HG02588 (cell line): ENCODE results near the gene PGLYRP2.
A peak's percentile ranks its signal among the peaks of the same experiment; 100 is the strongest.

Experiments used
- ATAC-seq: cut with Tn5 transposase; IDR thresholded peaks from one replicate; pipeline ENCODE4 v1.9.1; 2021; ENCODE audit warnings: mild to moderate bottlenecking, moderate library complexity; ENCODE audit not compliant: unreplicated experiment

Gene PGLYRP2

DNA sequence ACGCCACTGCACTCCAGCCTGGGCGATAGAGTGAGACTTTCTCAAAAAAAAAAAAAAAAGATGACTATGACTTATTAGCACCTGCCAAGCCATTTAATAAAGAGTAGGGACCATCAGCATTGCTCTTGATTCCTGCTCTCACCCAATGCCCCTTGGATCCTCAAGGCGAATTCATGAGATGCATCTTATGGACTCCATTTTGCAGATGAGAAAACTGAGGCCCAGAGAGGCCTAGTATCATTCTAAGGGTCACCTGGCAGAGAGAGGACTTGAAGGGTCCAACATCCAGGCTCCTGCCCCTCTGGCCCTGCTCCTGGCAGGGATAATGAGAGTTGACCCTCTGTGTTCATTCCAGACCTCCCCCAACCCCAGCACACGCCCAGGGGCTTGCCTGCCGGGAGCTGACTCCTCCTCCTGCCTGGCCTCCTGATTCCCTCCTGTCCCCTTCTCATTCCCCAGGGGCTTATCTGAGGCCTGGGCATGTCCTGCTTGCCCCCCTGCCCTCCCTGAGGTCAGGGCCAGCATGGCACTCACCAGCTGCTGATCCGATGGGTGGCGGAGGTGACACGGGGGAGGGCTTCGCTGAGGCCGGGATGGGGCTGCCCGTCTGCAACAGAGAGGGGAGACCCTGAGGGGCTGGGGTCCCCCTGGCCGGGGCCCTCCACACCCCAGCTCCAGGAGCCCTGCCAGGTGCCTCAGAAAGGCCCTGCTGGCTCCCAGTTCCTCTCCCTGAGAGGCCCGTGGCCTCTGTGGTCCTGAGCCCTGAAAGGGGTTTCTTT is 37.0 kb downstream of the PGLYRP2 start:
- ATAC-seq, result no peak

DNA sequence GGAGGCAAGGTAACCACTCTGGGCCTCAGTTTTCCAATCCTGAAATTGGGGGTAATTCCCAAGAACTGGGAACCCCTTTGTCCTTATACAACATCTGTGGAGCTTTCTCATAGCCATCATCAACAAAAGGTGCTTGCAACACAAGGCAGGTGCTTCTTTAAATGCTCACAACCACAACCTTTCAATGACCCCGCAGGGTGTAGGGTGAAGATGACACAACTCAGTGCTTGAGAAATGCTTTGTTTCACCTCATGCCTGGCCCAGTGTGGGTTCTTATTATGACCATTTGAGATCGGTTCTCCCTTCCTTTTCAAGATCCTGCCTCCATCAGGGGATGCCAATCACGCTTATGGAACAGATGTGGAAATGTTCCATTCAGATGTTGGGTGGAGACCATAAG is 38.0 kb downstream of the PGLYRP2 start:
- no peak for ATAC-seq

DNA sequence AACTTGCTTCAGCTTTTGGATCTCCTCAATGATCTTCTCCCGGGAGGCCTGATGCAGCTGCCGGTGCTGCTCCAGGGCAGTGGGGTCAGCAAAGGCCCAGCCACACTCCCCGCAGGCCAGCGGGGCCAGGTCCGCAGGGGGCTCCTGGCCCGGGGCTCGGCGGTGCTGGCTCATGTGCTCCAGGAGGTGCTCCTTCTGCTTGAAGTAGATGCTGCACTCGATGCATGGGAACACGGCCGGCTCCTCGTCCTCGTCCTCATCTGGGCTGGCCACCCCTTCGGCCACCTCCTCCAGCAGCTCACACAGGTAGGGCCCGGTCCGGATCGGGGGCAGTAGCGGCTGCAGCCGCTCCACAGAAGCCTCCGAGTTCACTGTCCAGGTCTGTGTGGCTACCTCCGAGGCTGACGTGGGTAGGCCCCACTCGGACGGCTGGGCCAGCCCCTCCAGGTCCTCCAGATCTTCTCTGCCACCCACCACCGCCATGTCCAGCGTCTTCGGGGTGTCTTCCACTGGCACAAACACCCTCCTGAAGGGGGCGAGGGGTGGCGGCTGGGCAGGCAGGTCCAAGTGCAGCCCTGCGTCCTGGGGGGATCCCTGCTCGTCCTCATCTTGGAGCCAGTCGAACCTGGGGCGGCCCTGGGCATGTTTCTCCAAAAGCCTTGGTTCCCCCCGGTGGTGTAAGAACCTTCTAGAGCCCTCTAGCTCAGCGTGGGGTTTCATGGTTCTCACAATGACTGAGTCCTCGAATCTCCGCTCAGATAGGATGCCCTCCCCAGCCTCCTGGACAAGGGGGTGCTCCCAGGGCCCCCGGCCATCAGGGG is 39.3 kb downstream of the PGLYRP2 start:
- ATAC-seq, result no peak

DNA sequence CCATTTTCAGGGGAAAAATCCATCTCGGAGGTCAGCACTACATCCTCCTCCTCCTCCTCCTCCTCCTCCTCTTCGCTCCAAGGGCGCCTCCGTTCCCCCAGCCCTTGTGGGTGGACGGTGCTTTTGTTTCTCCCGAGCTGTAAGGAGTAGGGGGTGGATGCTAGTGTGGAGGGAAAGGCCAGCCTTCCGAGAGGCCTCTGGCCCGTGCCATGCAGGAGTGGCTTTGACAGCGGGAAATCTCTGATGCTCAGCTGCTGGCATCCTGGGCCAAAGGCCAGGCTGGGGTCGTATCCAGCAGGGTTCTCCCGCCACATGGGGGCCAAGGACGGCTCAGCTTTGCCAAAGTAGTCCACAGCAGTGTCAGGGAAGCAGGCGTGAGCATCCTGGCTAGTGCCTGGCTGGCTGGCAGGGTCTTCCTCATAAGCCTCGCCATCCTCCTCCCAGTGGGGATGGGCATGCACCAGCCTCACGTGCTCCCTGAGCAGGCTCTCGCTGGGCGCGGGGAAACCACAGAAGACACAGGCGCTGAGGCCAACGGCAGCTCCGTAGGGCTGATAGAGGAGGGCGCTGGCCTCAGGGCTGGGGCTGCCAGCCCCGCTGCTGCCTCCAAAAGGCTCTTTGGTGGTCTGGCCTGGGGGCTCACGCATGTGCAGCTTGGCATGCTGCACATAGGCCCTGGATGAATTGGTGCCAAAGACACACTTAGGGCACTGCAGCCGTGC is 40.1 kb downstream of the PGLYRP2 start:
- ATAC-seq, result no peak

DNA sequence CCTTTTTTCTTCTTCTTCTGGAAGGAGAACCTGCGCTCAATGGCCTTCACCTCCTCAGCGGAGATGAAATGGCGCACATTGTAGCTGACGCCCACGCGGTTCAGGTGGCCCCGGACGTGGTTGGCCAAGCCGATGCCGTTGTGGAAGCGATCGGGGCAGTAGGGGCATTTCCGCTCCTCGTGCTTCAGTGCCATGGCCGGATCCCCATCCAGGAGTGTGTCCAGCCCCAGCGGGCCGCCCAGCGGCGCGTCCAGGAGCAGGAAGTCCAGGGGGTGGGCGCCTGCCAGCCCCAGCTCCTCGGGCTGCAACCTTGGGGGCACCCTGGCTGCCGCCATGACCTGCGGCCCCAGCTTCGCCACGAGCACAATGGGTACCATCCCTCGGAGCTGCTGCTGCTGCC is 40.7 kb downstream of the PGLYRP2 start:
- no peak for ATAC-seq

DNA sequence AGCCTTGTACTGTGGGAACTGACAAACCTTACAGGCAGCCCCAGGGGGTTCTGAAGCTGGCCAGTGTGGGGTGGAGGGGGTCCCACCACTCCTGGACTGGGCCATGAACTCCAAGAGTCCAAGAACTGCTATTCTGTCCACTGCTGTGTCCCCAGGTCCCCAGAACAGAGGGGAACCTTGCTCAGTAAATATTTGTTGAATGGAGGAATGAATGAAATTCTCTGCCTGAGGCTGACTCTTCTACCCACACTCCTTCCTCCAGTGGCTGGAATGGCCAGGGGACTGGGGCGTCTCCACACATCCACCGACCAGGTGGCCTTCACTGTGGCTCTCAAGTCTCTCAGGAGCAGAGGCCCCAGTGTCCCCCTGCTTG is 41.2 kb downstream of the PGLYRP2 start:
- ATAC-seq, result no peak

DNA sequence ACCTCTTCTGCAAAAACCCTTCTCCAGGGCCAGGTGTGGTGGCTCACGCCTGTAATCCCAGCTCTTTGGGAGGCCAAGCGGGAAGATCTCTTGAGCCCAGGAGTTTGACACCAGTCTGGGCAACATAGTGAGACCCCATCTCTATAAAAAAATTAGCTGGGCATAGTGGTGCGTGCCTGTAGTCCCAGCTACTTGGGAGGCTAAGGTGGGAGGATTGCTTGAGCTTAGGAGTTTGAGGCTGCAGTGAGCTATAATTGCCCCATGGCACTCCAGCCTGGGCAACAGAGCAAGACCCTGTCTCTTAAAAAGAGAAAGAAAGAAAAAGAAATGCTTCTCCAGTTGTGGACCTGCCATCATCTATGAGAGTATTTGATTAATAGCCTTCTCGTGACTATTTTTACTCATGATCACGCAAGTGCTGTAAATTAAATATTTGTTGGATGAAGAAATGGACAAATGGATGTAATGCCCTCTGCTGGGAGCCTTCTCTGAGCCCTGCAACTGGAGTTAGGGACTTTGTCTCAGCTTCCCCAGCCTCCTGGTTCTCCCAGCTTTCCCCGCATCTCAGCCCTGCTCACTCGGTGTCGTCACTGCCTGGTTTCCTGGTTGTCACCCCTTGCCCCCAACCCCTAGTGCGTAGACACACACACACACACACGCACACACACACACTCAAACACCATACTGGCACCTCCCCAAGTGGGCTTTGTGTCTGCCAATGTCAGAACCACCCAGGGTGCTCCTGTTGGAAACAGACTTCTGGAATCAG is 41.8 kb downstream of the PGLYRP2 start:
- ATAC-seq, result no peak

DNA sequence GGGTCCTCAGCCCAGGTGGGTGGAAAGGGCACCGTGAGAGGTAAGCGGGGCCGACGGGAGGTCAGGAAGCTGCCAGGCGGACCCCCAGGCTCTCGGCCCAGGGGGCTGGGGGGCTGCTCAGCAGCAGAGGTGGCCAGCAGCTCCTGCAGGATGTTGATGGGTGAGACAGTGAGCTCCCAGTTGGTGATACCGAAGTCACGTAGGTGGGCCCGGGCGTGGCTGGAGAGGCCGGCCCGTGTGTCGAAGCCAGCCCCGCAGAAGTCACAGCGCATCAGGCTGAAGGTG is 42.5 kb downstream of the PGLYRP2 start:
- ATAC-seq, result no peak

DNA sequence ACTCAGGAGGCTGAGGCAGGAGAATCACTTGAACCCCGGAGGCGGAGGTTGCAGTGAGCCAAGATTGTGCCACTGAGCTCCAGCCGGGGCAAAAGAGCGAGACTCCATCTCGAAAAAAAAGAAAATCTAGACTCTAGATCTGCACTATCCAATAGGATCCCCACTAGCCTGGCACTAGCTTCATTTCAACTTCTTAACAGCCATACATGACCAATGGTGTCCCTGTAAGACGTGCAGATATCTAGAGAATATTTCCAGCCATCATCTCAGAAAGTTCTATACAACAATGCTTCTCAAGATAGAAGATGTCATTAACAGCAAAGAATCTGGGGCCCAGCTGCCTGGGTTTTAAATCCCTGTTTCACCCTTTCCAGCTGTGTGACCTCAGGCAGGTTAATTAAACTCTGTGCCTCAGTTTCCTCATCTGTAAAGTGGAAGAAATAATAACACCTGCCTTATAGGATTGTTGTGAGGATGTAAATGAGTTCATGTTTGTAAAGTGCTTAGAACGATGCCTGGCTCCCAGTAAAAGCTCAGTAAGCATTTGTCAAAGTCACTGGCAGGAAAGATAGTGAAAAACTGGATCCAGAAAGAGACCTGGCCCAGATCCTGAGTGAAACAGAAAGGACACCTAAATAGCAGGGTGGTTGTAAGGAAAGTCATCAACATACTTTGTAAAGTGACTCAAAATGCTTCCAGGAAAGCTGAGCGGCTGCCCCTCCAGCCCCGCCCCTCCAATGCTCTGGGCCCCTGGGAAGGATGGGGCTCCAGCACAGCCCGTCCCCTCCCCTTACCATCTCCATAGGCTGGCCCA is 43.1 kb downstream of the PGLYRP2 start:
- ATAC-seq, result no peak

DNA sequence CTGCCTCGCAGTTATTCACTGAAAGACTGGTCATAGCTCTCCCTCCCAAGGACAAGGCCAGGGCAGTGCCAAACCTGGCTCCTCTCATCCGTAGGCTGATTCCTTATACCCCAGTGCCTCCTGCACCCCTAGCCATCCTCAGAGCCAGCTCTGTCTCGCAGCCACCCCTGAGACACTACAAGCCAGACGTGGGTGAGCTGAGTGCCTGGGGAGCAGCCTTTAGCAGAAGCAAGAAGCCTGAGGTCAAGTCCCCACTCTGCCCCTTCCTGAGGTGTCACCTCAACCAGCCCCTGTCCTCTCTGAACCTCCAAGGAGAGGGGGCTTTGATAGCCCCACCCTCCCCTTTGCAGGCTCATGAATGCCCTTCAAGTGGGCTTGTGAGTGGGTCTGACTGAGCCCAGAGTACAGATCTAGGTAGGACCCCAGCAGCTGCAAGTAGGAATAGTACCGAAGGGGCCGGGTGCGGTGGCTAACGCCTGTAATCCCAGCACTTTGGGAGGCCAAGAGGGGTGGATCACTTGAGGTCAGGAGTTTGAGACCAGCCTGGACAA is 45.7 kb downstream of the PGLYRP2 start:
- ATAC-seq, result no peak

DNA sequence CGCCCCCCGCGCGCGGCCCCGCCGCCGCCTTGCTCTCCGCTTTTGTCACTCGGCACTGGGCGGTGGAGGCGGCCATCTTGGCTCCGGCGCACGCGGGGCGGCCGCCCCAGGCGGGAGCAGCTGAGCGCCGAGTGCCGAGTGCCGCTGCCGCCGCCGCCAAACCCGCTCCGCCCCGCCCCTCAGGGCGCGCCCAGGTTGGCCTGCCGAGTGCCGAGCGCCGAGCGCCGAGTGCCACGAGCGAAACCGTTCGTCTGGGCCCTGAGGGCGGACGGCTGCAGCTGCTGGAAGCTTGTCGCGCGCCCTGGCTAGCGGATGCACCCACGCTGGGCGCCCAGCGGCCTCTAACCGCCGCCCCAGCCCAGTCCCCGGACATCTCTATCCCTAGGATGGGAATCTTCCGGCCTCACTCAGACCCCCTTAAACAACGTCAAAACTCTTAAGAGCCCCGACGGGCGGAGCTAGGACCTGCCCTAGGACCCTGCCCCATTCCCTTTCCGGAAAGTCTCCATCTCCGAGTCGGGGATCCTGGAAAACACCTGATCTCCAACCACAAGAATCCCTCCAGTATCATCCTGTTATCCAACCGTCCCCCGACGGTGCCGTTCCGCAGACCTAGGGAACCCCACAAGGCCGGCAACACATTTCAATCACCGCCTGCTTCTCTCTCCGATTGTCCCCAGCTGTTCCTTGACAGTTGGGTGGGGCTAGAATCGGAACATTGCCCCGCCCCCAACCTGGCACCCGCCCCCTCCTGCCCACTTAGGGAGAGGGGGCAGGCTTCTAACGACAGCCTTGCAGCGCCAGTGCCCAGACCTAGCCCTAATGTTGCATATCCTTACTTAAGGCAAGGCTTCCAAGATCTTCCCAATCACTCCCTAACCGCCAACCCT is 46.4 kb downstream of the PGLYRP2 start:
- peak; percentile 66 for ATAC-seq

DNA sequence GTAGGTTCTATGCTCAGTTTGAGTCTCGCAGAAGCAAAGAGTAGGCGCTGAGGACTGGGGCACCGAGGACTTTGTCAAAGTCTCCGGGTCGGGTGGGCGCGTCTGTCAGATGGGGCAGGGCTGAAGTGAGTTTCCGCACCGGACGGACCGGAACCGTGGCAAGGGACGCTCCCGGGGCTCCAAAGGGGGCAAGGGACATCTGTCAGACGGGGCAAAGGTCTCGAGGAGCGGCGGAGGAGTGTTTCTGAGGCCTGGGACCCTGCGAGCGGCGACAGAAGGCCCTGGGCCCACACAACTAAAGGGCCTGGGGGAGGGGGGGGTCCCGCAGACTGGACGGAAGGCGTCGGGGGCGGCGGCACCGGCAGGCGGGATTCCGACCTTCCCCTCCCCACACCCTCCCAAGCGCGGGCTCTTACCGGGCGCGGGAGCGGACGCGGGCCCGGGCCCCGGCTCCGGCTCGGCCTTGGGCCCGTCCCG is 47.2 kb downstream of the PGLYRP2 start:
- no peak for ATAC-seq

DNA sequence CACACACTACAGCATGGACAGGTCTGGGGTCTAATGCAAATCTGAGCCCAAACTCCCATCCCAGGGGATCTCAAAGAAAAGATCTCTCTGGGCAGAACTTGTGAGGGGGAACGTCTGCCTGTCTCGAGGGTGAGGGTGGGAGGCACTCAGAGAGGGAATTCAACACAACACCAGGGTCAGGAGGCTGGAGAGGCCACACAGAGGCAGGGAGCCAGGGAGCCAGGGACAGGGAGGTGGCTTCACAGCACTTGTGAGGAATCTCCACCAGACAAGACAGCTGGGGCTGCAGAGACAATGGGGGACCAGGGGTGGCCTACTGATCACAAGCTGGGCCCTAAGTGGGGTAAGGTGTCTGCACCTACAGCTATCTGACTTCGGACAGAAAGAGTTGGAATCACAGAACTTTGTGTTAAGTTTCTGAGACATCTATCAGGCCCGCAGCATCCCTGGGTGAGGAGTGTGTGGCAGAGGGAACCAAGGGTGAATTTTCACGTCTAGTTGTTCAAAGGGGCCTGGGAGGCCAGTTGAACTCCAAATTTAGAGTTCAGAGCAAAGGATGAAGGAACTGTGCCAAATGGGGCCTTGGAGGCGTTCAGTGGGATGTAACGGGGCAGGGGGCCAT is 47.8 kb downstream of the PGLYRP2 start:
- no peak for ATAC-seq

DNA sequence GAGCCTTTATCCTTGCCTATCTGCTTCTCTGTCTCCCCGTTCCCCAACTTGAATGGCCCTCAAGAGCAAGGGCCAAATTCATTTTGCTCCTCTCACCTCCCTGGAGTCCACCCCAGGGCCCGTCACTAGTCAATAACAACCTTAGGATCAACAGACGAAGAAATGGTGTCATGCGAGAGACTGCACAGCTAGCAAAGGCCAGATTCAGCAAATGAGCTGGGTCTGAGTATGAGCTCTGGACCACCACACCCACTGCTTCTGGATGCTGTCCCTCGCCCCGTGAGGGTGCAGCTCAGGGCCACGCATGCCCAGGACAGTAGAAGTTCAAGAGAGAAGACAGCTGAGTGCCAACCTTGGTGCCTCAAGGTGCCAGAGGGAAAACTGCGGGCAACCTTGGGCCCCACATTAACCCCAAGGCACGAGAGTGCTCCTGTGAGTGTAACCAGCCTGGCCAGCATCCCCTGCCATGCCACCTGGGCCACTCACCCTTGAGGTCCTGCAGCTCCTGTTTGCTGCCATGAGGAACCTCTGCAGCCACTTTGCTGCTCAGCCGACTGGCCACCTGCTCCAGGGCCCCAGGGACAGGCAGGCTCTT is 48.7 kb downstream of the PGLYRP2 start:
- no peak for ATAC-seq

DNA sequence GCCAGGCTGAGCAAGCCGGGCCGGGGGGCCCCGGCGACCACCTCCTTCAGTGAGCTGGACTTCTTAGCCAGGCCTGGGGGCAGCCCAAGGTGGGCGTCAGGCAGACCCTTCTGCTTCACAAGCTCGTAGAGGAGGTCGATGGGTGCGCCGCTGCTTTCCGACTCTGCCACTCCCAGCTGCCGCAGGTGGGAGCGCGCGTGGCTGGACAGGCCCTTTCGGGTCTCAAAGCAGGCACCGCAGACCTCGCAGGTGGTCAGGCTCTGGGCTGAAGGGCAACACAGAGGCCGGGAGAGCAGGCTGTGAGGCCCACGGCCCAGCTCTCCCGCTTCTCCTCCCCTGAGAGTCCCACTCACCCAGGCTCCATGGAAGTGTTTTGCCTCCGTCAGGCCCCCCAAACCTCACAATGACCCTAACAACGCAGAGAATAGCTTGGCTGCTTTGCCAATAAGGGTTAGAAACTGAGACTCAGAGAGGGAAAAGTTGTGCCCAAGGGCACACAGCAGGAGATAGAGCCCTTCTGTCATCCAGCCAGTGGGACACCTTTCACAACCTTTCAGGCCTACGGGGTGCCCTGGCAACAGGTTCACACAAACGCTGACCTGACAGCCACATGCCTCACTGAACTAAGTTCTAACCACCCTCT is 49.4 kb downstream of the PGLYRP2 start:
- ATAC-seq, result no peak

DNA sequence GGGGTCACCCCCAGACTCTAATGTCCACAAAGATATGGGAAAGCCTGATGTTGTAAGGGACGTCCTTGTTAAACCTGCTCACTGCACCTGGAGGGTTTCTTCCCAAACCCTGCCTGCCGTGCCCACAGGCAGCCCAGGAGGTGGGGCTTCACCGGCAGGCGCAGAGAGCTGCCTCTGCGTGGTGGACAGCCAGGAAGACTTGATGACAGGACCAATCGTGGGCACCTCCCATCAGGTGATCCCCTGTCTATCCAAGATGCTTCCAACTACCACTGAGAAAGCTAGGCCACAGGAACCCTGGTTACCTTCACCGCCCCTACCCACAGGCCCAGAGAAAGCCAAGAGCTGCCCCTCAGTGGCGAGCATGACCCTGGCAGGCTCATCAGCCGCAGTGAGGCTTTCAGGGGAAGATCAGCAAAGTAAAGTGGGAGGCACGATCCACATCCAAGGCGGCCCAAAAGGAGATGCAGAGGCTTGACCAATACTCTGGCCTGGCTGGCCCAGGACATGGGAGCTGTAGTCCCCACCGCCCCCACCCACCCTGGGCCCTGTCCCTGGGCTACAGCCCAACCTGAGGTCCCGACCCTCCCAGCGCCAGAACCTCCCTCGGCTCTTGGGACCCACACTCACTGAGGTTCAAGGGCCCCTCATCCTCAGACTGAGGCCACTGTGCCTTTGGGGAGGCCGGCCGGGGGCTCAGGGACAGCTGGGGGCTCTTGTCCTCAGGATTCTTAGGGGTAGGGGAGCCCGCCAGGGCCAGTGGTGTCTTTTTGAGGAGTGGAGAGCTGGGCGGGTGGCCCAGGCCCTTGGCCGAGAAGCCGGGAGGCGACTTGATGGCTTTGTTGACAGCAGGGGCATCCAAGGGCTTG is 50.1 kb downstream of the PGLYRP2 start:
- ATAC-seq, result no peak
